WTC11 (cell line): ENCODE results near the gene PRXL2B. TPM values are rescaled to one million over a fixed set of nuclear protein-coding genes. Genes with fewer than 3 reads are reported as not detected.
A peak's percentile ranks its signal among the peaks of the same experiment; 100 is the strongest.

Source experiments
- ATAC-seq: fragments of 200-7000 bp; cut with Tn5 transposase; 2 replicates; pipeline ENCODE4 v1.10.0; 2021; ENCODE audit warnings: mild to moderate bottlenecking, moderate library complexity
- CTCF ChIA-PET: fragments of 300-600 bp; sonication (Branson Sonifier 250); formaldehyde crosslinking; loops from one replicate; lab custom pipeline; 2021; ENCODE audit warnings: antibody characterized with exemption; lab: Charles Lee
- POLR2A ChIA-PET: fragments of 350-600 bp; sonication (Branson Sonifier 250); formaldehyde crosslinking; loops from one replicate; lab custom pipeline; 2021; ENCODE audit warnings: antibody characterized with exemption; lab: Charles Lee
- DNase-seq: peaks from one replicate; pipeline ENCODE4 v3.0.0; 2021; ENCODE audit warnings: low spot score
- H3K27ac Mint-ChIP-seq: 2 replicates; pipeline ENCODE4 v1.8.0; 2021; ENCODE audit warnings: mixed read lengths
- H3K27me3 Mint-ChIP-seq: 2 replicates; pipeline ENCODE4 v1.8.0; 2021; ENCODE audit warnings: low read depth, mild to moderate bottlenecking, moderate library complexity, mixed read lengths
- H3K36me3 Mint-ChIP-seq: 2 replicates; pipeline ENCODE4 v1.8.0; 2021; ENCODE audit warnings: mixed read lengths
- H3K4me1 Mint-ChIP-seq: 2 replicates; pipeline ENCODE4 v1.8.0; 2022; ENCODE audit warnings: mixed read lengths
- H3K4me3 Mint-ChIP-seq: 2 replicates; pipeline ENCODE4 v1.8.0; 2021; ENCODE audit warnings: mild to moderate bottlenecking, moderate library complexity, mixed read lengths
- H3K9me3 Mint-ChIP-seq: 2 replicates; pipeline ENCODE4 v1.8.0; 2021; ENCODE audit warnings: mixed read lengths
- ARID4B ChIP-seq: sonication (generic); formaldehyde crosslinking; IDR thresholded peaks from 2 replicates; pipeline ENCODE4 v1.8.0; 2023; ENCODE audit warnings: missing genetic modification reagents, mild to moderate bottlenecking, borderline replicate concordance
- ATF1 ChIP-seq: sonication (generic); formaldehyde crosslinking; IDR thresholded peaks from 2 replicates; pipeline ENCODE4 v1.8.1; 2023; ENCODE audit warnings: mild to moderate bottlenecking, moderate library complexity, missing genetic modification reagents
- E2F1 ChIP-seq: sonication (generic); formaldehyde crosslinking; IDR thresholded peaks from 2 replicates; pipeline ENCODE4 v1.8.0; 2022; ENCODE audit warnings: mild to moderate bottlenecking, missing genetic modification reagents
- ESRRA ChIP-seq: sonication (generic); formaldehyde crosslinking; IDR thresholded peaks from 2 replicates; pipeline ENCODE4 v1.8.1; 2022; ENCODE audit warnings: mild to moderate bottlenecking, missing genetic modification reagents, borderline replicate concordance
- FOXK1 ChIP-seq: sonication (generic); formaldehyde crosslinking; IDR thresholded peaks from 2 replicates; pipeline ENCODE4 v1.8.0; 2022; ENCODE audit warnings: mild to moderate bottlenecking, moderate library complexity, missing genetic modification reagents
- GABPB1 ChIP-seq: sonication (generic); formaldehyde crosslinking; IDR thresholded peaks from 2 replicates; pipeline ENCODE4 v1.8.1; 2023; ENCODE audit warnings: mild to moderate bottlenecking, missing genetic modification reagents
- JAZF1 ChIP-seq: fragments of 250-450 bp; sonication (Bioruptor Pico); IDR thresholded peaks from 2 replicates; pipeline ENCODE4 v1.9.0; 2021; ENCODE audit warnings: moderate library complexity, mild to moderate bottlenecking, inconsistent platforms
- RORB ChIP-seq: fragments of 250-450 bp; sonication (Bioruptor Pico); IDR thresholded peaks from 2 replicates; pipeline ENCODE4 v1.9.0; 2021; ENCODE audit warnings: mild to moderate bottlenecking
- SMAD3 ChIP-seq: sonication (generic); formaldehyde crosslinking; IDR thresholded peaks from 2 replicates; pipeline ENCODE4 v1.8.0; 2022; ENCODE audit warnings: missing genetic modification reagents, mild to moderate bottlenecking, borderline replicate concordance
- TEAD4 ChIP-seq: sonication (generic); formaldehyde crosslinking; IDR thresholded peaks from 2 replicates; pipeline ENCODE4 v1.8.0; 2022; ENCODE audit warnings: mild to moderate bottlenecking, missing genetic modification reagents
- ZNF281 ChIP-seq: sonication (generic); formaldehyde crosslinking; IDR thresholded peaks from 2 replicates; pipeline ENCODE4 v1.8.0; 2023; ENCODE audit warnings: mild to moderate bottlenecking, missing genetic modification reagents
- ZNF317 ChIP-seq: sonication (generic); formaldehyde crosslinking; IDR thresholded peaks from 2 replicates; pipeline ENCODE4 v1.8.1; 2023; ENCODE audit warnings: low read depth, mild to moderate bottlenecking, moderate library complexity, missing genetic modification reagents, borderline replicate concordance
- total RNA-seq: library from RNA; stranded (reverse); gene quantifications from 3 replicates; pipeline ENCODE4 v1.2.3, GENCODE V29; 2021
- TF ChIP-seq, protein P1 (sequence below): sonication (generic); formaldehyde crosslinking; IDR thresholded peaks from 2 replicates; pipeline ENCODE4 v1.8.1; 2023; ENCODE audit warnings: mild to moderate bottlenecking, moderate library complexity, missing genetic modification reagents
- TF ChIP-seq, protein P2 (sequence below): sonication (generic); formaldehyde crosslinking; IDR thresholded peaks from 2 replicates; pipeline ENCODE4 v1.8.1; 2022; ENCODE audit warnings: low read depth, missing genetic modification reagents, borderline replicate concordance
- TF ChIP-seq, protein P3 (sequence below): sonication (generic); formaldehyde crosslinking; IDR thresholded peaks from 2 replicates; pipeline ENCODE4 v1.8.0; 2022; ENCODE audit warnings: mild to moderate bottlenecking, missing genetic modification reagents

The PRXL2B gene
- total RNA-seq, 1 experiment from 2014 or later = 50.3 TPM

- H3K9me3 Mint-ChIP-seq = peaks cover 18% of the 10 kb centered on the region
- H3K4me1 Mint-ChIP-seq = 0 out of 2 replicates have a peak, but pooled peaks cover 2% of the 10 kb centered on the region
- peaks cover 22% of the 10 kb centered on the region for H3K36me3 Mint-ChIP-seq
- peak; percentile 21 for ATAC-seq
- H3K4me3 Mint-ChIP-seq = peak overlapping the region; percentile 45
- POLR2A ChIA-PET = interaction anchor here (0.6 kb wide), 1 partner anchor 97 kb away, joined by 3 read pairs; no protein-coding TSS in a partner anchor
- TF ChIP-seq GABPB1 (CRISPR knock-in tag) = no peak
- TF ChIP-seq, protein P1, sequence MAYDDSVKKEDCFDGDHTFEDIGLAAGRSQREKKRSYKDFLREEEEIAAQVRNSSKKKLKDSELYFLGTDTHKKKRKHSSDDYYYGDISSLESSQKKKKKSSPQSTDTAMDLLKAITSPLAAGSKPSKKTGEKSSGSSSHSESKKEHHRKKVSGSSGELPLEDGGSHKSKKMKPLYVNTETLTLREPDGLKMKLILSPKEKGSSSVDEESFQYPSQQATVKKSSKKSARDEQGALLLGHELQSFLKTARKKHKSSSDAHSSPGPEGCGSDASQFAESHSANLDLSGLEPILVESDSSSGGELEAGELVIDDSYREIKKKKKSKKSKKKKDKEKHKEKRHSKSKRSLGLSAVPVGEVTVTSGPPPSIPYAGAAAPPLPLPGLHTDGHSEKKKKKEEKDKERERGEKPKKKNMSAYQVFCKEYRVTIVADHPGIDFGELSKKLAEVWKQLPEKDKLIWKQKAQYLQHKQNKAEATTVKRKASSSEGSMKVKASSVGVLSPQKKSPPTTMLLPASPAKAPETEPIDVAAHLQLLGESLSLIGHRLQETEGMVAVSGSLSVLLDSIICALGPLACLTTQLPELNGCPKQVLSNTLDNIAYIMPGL (CRISPR knock-in tag) = no peak
- TF ChIP-seq JAZF1 (CRISPR knock-in tag) = no peak
- TF ChIP-seq TEAD4 (CRISPR knock-in tag) = no peak
- TF ChIP-seq ZNF281 (CRISPR knock-in tag) = no peak
- no peak for TF ChIP-seq FOXK1 (CRISPR knock-in tag)
- TF ChIP-seq, protein P2, sequence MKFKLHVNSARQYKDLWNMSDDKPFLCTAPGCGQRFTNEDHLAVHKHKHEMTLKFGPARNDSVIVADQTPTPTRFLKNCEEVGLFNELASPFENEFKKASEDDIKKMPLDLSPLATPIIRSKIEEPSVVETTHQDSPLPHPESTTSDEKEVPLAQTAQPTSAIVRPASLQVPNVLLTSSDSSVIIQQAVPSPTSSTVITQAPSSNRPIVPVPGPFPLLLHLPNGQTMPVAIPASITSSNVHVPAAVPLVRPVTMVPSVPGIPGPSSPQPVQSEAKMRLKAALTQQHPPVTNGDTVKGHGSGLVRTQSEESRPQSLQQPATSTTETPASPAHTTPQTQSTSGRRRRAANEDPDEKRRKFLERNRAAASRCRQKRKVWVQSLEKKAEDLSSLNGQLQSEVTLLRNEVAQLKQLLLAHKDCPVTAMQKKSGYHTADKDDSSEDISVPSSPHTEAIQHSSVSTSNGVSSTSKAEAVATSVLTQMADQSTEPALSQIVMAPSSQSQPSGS = no peak
- TF ChIP-seq ESRRA (CRISPR knock-in tag) = no peak
- TF ChIP-seq, all 79 proteins: peak for 0
- DNase-seq = no peak
- Mint-ChIP-seq H3K27me3 (peaks cover 72% of the 10 kb centered on the region), H3K27ac (no peak overlapping the region)
- CTCF ChIA-PET = no interaction called here
Measured at GRCh38 chr1:2628191-2628932, 41.8 kb downstream of the PRXL2B start.

- Mint-ChIP-seq H3K36me3 (peaks cover 22% of the 10 kb centered on the region), H3K4me1 (0 out of 2 replicates have a peak, but pooled peaks cover 2% of the 10 kb centered on the region), H3K4me3 (peak overlapping the region; percentile 51), H3K27me3 (peaks cover 72% of the 10 kb centered on the region), H3K27ac (no peak overlapping the region), H3K9me3 (peaks cover 18% of the 10 kb centered on the region)
- peak; percentile 22 for ATAC-seq
- no peak for TF ChIP-seq ATF1
- no peak for TF ChIP-seq RORB (CRISPR knock-in tag)
- TF ChIP-seq ARID4B = no peak
- TF ChIP-seq, protein P3, sequence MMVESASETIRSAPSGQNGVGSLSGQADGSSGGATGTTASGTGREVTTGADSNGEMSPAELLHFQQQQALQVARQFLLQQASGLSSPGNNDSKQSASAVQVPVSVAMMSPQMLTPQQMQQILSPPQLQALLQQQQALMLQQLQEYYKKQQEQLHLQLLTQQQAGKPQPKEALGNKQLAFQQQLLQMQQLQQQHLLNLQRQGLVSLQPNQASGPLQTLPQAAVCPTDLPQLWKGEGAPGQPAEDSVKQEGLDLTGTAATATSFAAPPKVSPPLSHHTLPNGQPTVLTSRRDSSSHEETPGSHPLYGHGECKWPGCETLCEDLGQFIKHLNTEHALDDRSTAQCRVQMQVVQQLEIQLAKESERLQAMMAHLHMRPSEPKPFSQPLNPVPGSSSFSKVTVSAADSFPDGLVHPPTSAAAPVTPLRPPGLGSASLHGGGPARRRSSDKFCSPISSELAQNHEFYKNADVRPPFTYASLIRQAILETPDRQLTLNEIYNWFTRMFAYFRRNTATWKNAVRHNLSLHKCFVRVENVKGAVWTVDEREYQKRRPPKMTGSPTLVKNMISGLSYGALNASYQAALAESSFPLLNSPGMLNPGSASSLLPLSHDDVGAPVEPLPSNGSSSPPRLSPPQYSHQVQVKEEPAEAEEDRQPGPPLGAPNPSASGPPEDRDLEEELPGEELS (CRISPR knock-in tag) = no peak
- TF ChIP-seq E2F1 (CRISPR knock-in tag) = no peak
- TF ChIP-seq SMAD3 (CRISPR knock-in tag) = no peak
- no peak for TF ChIP-seq ZNF317 (CRISPR knock-in tag)
- ChIA-PET POLR2A (interaction anchor here (0.6 kb wide), 1 partner anchor 98 kb away, joined by 3 read pairs; no protein-coding TSS in a partner anchor), CTCF (interaction anchor here (0.6 to 1.1 kb wide), 3 partner anchors 67 to 354 kb away, joined by 3 to 5 read pairs (median 4); no protein-coding TSS in a partner anchor)
- DNase-seq = peak; percentile 38
Measured at GRCh38 chr1:2628933-2629626, 42.5 kb downstream of the PRXL2B start.
